SK-N-DZ (cell line): ENCODE measurements around the gene PARD3B.

Experiments
- DNase-seq: peaks from one replicate; pipeline ENCODE4 v3.0.0-alpha.2; 2015; ENCODE audit warnings: low spot score

The PARD3B gene

GRCh38 chr2:205585449-205586383 is 1040.4 kb downstream of the PARD3B start:
- peak; percentile 49 for DNase-seq

GRCh38 chr2:205586626-205587025 is 1041.4 kb downstream of the PARD3B start:
- DNase-seq, result no peak

- no peak for DNase-seq
These were observed 1044.2 kb downstream of the PARD3B start for GRCh38 chr2:205589479-205589878.

GRCh38 chr2:205590759-205591158 is 1045.5 kb downstream of the PARD3B start:
- DNase-seq, result no peak

GRCh38 chr2:205593891-205594290 is 1048.6 kb downstream of the PARD3B start:
- DNase-seq, result no peak

- DNase-seq, result no peak
These were observed 1051.3 kb downstream of the PARD3B start for GRCh38 chr2:205596581-205596980.

- DNase-seq, result no peak
These were observed 1060.5 kb downstream of the PARD3B start for GRCh38 chr2:205605638-205606304.

GRCh38 chr2:205607146-205607545 is 1061.9 kb downstream of the PARD3B start:
- no peak for DNase-seq

GRCh38 chr2:205609113-205609512 is 1063.8 kb downstream of the PARD3B start:
- DNase-seq, result no peak

- no peak for DNase-seq
These were observed 1065.2 kb downstream of the PARD3B start for GRCh38 chr2:205610437-205610836.

GRCh38 chr2:205612636-205613035 is 1067.4 kb downstream of the PARD3B start:
- DNase-seq, result peak; percentile 90

- peak; percentile 36 for DNase-seq
These were observed 1068.8 kb downstream of the PARD3B start for GRCh38 chr2:205613970-205614559.

GRCh38 chr2:205614965-205615364 is 1069.7 kb downstream of the PARD3B start:
- no peak for DNase-seq

GRCh38 chr2:205617905-205618304 is 1072.6 kb downstream of the PARD3B start:
- DNase-seq, result no peak

GRCh38 chr2:205619600-205619999 is 1074.3 kb downstream of the PARD3B start:
- DNase-seq, result no peak

GRCh38 chr2:205627085-205627484 is 1081.8 kb downstream of the PARD3B start:
- DNase-seq, result no peak

GRCh38 chr2:205628422-205628821 is 1083.1 kb downstream of the PARD3B start:
- no peak for DNase-seq

- DNase-seq, result peak; percentile 48
These were observed 1084.0 kb downstream of the PARD3B start for GRCh38 chr2:205629091-205629776.

GRCh38 chr2:205633994-205634393 is 1088.7 kb downstream of the PARD3B start:
- no peak for DNase-seq

- DNase-seq, result no peak
These were observed 1091.5 kb downstream of the PARD3B start for GRCh38 chr2:205636549-205637319.

- DNase-seq, result no peak
These were observed 1092.0 kb downstream of the PARD3B start for GRCh38 chr2:205637320-205637602.
